ENCODE data around the gene IFIT3. TPM values are rescaled to one million over a fixed set of nuclear protein-coding genes. Genes with fewer than 3 reads are reported as not detected.

IFIT3 gene
- total RNA-seq, 1 donor from 2014 or later, result not detected

- DNase-seq (ENCODE audit: low spot score, unreplicated experiment), result no peak
- no peaks in the 10 kb centered on the region for H3K27me3 Mint-ChIP-seq
- no peak overlapping the region for H3K4me3 Mint-ChIP-seq (ENCODE audit: low read depth)
- TF ChIP-seq CTCF (IDR thresholded peaks at IDR 0.05; ENCODE audit: unreplicated experiment), result no peak
- peaks cover 9% of the 10 kb centered on the region for H3K9me3 Mint-ChIP-seq (ENCODE audit: low read depth)
- H3K27ac Mint-ChIP-seq, result no peak overlapping the region
- peaks cover 10% of the 10 kb centered on the region for H3K4me1 Mint-ChIP-seq (ENCODE audit: low read depth)
- peaks cover 7% of the 10 kb centered on the region for H3K36me3 Mint-ChIP-seq (ENCODE audit: insufficient read depth)
Observed at GRCh38 chr10:89357975-89358374, 30.2 kb downstream of the IFIT3 start.

- H3K27ac Mint-ChIP-seq, result no peak overlapping the region
- TF ChIP-seq CTCF (IDR thresholded peaks at IDR 0.05; ENCODE audit: unreplicated experiment), result no peak
- H3K36me3 Mint-ChIP-seq (ENCODE audit: insufficient read depth), result no peaks in the 10 kb centered on the region
- H3K4me1 Mint-ChIP-seq (ENCODE audit: low read depth), result peaks cover 5% of the 10 kb centered on the region
- no peak overlapping the region for H3K4me3 Mint-ChIP-seq (ENCODE audit: low read depth)
- no peaks in the 10 kb centered on the region for H3K9me3 Mint-ChIP-seq (ENCODE audit: low read depth)
- DNase-seq (ENCODE audit: low spot score, unreplicated experiment), result no peak
- H3K27me3 Mint-ChIP-seq, result no peaks in the 10 kb centered on the region
Observed at GRCh38 chr10:89360157-89360556, 32.4 kb downstream of the IFIT3 start.

GRCh38 chr10:89362929-89363328 lies 35.1 kb downstream of the IFIT3 start:
- Mint-ChIP-seq H3K4me1 (ENCODE audit: low read depth) (peaks cover 10% of the 10 kb centered on the region), H3K27ac (no peak overlapping the region), H3K36me3 (ENCODE audit: insufficient read depth) (no peaks in the 10 kb centered on the region), H3K27me3 (no peaks in the 10 kb centered on the region), H3K9me3 (ENCODE audit: low read depth) (peaks cover 5% of the 10 kb centered on the region), H3K4me3 (ENCODE audit: low read depth) (no peak overlapping the region)
- TF ChIP-seq CTCF (IDR thresholded peaks at IDR 0.05; ENCODE audit: unreplicated experiment), result no peak
- no peak for DNase-seq (ENCODE audit: low spot score, unreplicated experiment)

GRCh38 chr10:89363729-89364442 lies 36.1 kb downstream of the IFIT3 start:
- no peak overlapping the region for H3K27ac Mint-ChIP-seq
- H3K27me3 Mint-ChIP-seq, result no peaks in the 10 kb centered on the region
- H3K4me1 Mint-ChIP-seq (ENCODE audit: low read depth), result peaks cover 14% of the 10 kb centered on the region
- DNase-seq (ENCODE audit: low spot score, unreplicated experiment), result no peak
- peaks cover 5% of the 10 kb centered on the region for H3K9me3 Mint-ChIP-seq (ENCODE audit: low read depth)
- no peak overlapping the region for H3K4me3 Mint-ChIP-seq (ENCODE audit: low read depth)
- H3K36me3 Mint-ChIP-seq (ENCODE audit: insufficient read depth), result no peaks in the 10 kb centered on the region
- no peak for TF ChIP-seq CTCF (IDR thresholded peaks at IDR 0.05; ENCODE audit: unreplicated experiment)

GRCh38 chr10:89364531-89364930 lies 36.7 kb downstream of the IFIT3 start:
- no peak for DNase-seq (ENCODE audit: low spot score, unreplicated experiment)
- no peak overlapping the region for H3K4me3 Mint-ChIP-seq (ENCODE audit: low read depth)
- TF ChIP-seq CTCF (IDR thresholded peaks at IDR 0.05; ENCODE audit: unreplicated experiment), result no peak
- H3K27ac Mint-ChIP-seq, result no peak overlapping the region
- peaks cover 18% of the 10 kb centered on the region for H3K4me1 Mint-ChIP-seq (ENCODE audit: low read depth)
- peaks cover 5% of the 10 kb centered on the region for H3K9me3 Mint-ChIP-seq (ENCODE audit: low read depth)
- no peaks in the 10 kb centered on the region for H3K36me3 Mint-ChIP-seq (ENCODE audit: insufficient read depth)
- no peaks in the 10 kb centered on the region for H3K27me3 Mint-ChIP-seq
